Ishikawa (cell line): ENCODE data around the gene BACH2.

ENCODE experiments used
- CEBPB ChIP-seq: IDR thresholded peaks from 2 replicates; pipeline ENCODE4 v1.6.1; 2012
- CREB1 ChIP-seq: IDR thresholded peaks from 2 replicates; pipeline ENCODE4 v1.6.1; 2012; ENCODE audit warnings: low read depth
- EGR1 ChIP-seq: IDR thresholded peaks from 2 replicates; pipeline ENCODE4 v1.6.1; 2012
- EP300 ChIP-seq: IDR thresholded peaks from 2 replicates; pipeline ENCODE4 v1.6.1; 2012; ENCODE audit warnings: borderline replicate concordance
- FOXM1 ChIP-seq: IDR thresholded peaks from 2 replicates; pipeline ENCODE4 v1.6.1; 2012; ENCODE audit warnings: low read depth, borderline replicate concordance
- NFIC ChIP-seq: IDR thresholded peaks from 2 replicates; pipeline ENCODE4 v1.6.1; 2012
- RAD21 ChIP-seq: IDR thresholded peaks from 2 replicates; pipeline ENCODE4 v1.6.1; 2012; ENCODE audit warnings: low read depth
- TAF1 ChIP-seq: IDR thresholded peaks from 2 replicates; pipeline ENCODE4 v1.6.1; 2012; ENCODE audit warnings: low read depth, mild to moderate bottlenecking
- TCF12 ChIP-seq: IDR thresholded peaks from 2 replicates; pipeline ENCODE4 v1.6.1; 2012; ENCODE audit warnings: low read depth
- TEAD4 ChIP-seq: IDR thresholded peaks from 2 replicates; pipeline ENCODE4 v1.6.1; 2012
- YY1 ChIP-seq: IDR thresholded peaks from 2 replicates; pipeline ENCODE4 v1.6.1; 2012; ENCODE audit warnings: low read depth
- ZBTB7A ChIP-seq: IDR thresholded peaks from 2 replicates; pipeline ENCODE4 v1.6.1; 2012; ENCODE audit warnings: low read depth
- TF ChIP-seq, protein P1 (sequence below): IDR thresholded peaks from 2 replicates; pipeline ENCODE4 v1.6.1; 2012
- TF ChIP-seq, protein P2 (sequence below): IDR thresholded peaks from 2 replicates; pipeline ENCODE4 v1.6.1; 2012; ENCODE audit warnings: low read depth, mild to moderate bottlenecking
- TF ChIP-seq, protein P3 (sequence below): IDR thresholded peaks from 2 replicates; pipeline ENCODE4 v1.6.1; 2012

BACH2 gene

DNA sequence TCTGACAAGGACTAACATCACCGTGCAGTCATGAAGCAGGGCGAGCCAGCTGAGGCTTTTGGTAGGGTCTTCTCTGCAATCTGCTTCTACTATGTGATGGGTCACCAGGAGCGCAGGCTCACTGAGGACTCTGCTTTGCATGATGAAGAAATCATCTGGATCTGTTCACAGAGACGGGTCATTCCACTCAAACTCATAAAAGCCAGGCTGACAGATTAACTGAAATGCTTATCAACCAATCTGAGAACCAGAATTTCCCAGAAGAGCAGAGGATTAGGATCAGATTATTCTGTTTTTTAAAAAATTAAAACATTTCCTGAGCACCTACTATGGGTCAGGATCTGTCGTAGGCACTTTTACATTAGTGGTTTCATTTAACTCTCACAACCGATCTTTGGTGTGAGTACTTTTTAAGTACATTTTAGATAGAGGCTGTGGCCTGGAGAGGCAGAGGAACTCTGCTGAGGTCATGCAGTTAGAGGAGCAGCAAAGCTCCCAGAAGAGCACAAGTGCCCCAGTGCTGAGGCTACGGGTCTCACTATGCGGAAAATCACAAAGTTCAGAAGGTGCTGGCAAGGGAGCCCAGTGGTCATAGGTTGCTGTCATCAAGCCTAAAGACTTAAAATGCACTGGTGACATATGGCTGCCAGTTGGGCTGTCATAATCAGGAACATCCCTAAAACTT is 109.1 kb downstream of the BACH2 start:
- TF ChIP-seq ZBTB7A (no peak), TCF12 (no peak), CEBPB (no peak), EGR1 (no peak), TEAD4 (no peak), NFIC (no peak), YY1 (no peak)
- TF ChIP-seq, protein P1, sequence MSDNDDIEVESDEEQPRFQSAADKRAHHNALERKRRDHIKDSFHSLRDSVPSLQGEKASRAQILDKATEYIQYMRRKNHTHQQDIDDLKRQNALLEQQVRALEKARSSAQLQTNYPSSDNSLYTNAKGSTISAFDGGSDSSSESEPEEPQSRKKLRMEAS, result no peak
- TF ChIP-seq, protein P2, sequence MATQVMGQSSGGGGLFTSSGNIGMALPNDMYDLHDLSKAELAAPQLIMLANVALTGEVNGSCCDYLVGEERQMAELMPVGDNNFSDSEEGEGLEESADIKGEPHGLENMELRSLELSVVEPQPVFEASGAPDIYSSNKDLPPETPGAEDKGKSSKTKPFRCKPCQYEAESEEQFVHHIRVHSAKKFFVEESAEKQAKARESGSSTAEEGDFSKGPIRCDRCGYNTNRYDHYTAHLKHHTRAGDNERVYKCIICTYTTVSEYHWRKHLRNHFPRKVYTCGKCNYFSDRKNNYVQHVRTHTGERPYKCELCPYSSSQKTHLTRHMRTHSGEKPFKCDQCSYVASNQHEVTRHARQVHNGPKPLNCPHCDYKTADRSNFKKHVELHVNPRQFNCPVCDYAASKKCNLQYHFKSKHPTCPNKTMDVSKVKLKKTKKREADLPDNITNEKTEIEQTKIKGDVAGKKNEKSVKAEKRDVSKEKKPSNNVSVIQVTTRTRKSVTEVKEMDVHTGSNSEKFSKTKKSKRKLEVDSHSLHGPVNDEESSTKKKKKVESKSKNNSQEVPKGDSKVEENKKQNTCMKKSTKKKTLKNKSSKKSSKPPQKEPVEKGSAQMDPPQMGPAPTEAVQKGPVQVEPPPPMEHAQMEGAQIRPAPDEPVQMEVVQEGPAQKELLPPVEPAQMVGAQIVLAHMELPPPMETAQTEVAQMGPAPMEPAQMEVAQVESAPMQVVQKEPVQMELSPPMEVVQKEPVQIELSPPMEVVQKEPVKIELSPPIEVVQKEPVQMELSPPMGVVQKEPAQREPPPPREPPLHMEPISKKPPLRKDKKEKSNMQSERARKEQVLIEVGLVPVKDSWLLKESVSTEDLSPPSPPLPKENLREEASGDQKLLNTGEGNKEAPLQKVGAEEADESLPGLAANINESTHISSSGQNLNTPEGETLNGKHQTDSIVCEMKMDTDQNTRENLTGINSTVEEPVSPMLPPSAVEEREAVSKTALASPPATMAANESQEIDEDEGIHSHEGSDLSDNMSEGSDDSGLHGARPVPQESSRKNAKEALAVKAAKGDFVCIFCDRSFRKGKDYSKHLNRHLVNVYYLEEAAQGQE, result no peak

DNA sequence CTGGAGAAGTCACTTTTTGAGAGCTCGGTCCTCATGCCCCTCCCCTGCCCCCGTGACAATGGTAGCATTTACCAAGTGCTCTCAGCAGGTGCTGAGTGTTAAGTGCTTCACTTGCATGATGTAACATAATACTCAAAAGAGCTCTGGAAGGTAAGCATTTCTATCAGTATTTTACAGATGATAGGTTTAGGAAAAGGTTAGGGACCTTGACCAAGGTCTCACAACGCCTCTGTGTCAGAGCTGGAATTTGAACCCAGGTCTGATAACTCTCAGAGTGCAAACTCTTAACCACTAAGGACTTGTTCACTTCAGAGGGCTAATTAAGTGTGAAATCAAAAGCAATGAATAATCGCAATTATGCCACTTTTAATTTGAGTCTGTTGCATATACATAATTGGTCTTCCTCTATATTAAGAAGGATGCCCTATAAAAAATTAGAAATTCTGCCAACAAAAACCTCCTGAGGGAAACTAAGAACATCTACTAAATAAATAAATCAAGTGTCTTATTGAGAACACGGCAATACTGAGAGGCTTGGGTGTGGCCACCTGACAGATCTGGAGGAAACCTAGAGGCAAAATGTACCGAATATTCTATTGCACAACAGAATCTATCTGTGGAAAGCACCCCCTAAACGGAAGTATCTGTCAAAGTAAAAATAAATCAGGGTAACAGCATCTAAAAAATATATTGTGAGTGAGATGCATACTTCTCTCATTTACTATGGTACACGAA is 109.8 kb downstream of the BACH2 start:
- TF ChIP-seq FOXM1 (0 out of 2 replicates have a peak, but pooled peaks have one; percentile 31), EGR1 (no peak), YY1 (no peak), TAF1 (no peak), TEAD4 (peak; percentile 25; the same call in 1 of the 2 replicates), RAD21 (no peak), EP300 (peak; percentile 57; the same call in 1 of the 2 replicates), TCF12 (peak; percentile 59; the same call in 1 of the 2 replicates), NFIC (no peak)
- TF ChIP-seq, protein P1, result no peak
- TF ChIP-seq, protein P3, sequence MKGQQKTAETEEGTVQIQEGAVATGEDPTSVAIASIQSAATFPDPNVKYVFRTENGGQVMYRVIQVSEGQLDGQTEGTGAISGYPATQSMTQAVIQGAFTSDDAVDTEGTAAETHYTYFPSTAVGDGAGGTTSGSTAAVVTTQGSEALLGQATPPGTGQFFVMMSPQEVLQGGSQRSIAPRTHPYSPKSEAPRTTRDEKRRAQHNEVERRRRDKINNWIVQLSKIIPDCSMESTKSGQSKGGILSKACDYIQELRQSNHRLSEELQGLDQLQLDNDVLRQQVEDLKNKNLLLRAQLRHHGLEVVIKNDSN, result peak; percentile 40; the same call in 1 of the 2 replicates

DNA sequence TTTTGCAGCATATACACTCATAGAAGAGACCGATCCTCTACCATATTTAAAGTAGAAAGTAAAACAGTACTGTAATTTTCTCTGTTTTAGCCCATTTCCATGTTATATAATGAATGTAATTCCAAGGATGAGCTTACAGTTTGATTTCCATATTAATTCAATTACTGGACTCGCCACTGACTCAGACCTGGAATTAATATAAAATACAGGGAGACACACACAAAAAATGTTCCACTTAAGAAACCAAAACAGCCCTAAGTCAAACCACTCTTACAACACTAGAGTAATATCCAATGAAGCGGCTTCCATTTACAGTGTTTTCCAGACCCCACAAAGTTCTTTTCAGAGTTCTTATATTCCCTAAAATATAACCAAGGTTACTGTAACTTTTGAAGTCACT is 110.6 kb downstream of the BACH2 start:
- no peak for TF ChIP-seq RAD21
- TF ChIP-seq TCF12, result no peak
- no peak for TF ChIP-seq FOXM1
- no peak for TF ChIP-seq EP300
- no peak for TF ChIP-seq ZBTB7A

DNA sequence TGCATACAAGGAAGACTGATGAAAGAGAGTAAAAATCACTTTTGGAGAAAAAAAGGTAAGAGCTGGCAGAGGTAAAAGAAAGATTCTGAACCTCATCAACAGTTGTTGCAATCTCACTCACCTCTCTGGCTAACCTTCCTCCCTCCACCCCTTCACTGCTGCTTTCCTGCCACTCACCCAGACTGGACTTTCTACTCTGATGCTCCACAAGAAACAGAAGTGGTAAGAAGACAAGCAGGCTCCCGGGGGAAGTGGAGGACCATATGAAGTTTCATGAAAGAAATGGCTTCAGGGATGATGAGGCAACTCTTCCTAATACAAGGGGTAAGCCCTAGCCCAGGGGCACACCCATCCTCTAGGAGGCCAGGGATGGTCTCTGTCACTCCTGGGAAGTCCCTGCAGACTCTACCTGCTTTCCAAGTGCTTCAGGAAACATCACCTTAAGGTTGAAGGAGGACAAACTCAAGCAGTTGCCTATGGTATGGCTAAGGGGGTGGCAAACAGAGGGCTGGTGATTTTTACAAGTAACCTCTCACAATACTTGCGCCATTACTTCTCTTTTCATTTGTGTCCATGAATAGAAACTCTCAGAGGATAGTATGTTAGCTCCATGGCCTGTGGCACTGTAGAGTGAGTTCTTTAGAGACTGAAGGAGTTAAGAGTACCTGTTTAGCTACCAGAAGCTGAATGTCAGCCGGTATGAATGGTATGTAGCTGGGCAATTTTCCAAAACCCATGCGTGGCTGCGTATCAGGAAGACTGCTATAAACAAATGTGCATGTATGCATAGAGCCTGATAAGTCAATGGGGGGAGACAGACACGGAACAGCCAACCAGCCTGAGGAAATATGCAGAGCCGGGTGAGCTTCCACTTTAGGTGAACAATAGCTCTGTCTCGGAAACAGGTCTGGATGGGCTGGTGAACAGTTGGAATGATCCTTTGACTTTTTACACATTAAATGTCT is 112.0 kb downstream of the BACH2 start:
- TF ChIP-seq, protein P3, result no peak
- TF ChIP-seq, protein P2, result no peak
- TF ChIP-seq EGR1 (no peak), RAD21 (peak; percentile 34), ZBTB7A (no peak), TCF12 (peak; percentile 84), EP300 (peak; percentile 86), TAF1 (no peak), TEAD4 (peak; percentile 97), FOXM1 (peak; percentile 50; the same call in 1 of the 2 replicates), YY1 (peak; percentile 15; the same call in 1 of the 2 replicates), CREB1 (no peak), CEBPB (no peak), NFIC (peak; percentile 95)
- TF ChIP-seq, protein P1, result peak; percentile 70
